BJ (cell line): ENCODE results near the gene CREB3L2. TPM values are rescaled to one million over a fixed set of nuclear protein-coding genes. Genes with fewer than 3 reads are reported as not detected.
"Not testable (repeated sequence)": the region's sequence is repeated elsewhere in the genome, so short reads cannot be mapped to it uniquely, and the experiment has no call there.

Experiments
- CTCF ChIA-PET: fragments of 350-600 bp; formaldehyde crosslinking; extraction: SDS; loops from one replicate; lab custom pipeline; 2021; ENCODE audit warnings: antibody characterized with exemption, inconsistent platforms; lab: Yijun Ruan, JAX
- POLR2A ChIA-PET: fragments of 300-600 bp; sonication (Branson Sonifier 250); formaldehyde crosslinking; extraction: SDS; loops from one replicate; lab custom pipeline; 2021; ENCODE audit warnings: antibody characterized with exemption; lab: Charles Lee
- DNase-seq: peaks from one replicate; pipeline ENCODE4 v3.0.0-alpha.2; 2011; ENCODE audit warnings: low read depth
- H3K27me3 ChIP-seq: 2 replicates; pipeline ENCODE4 v1.6.0; 2011; ENCODE audit warnings: low read length; ENCODE audit not compliant: control insufficient read depth, insufficient read depth
- H3K36me3 ChIP-seq: 2 replicates; pipeline ENCODE4 v1.5.1; 2011; ENCODE audit warnings: low read length; ENCODE audit not compliant: control insufficient read depth, insufficient read depth
- H3K4me3 ChIP-seq: 2 replicates; pipeline ENCODE4 v1.5.1; 2011; ENCODE audit warnings: low read depth, mild to moderate bottlenecking, control low read depth, low read length
- polyA plus RNA-seq: library from polyadenylated mRNA; depleted of rRNA; stranded (reverse); fragments of >200 nt; gene quantifications from 2 replicates; pipeline ENCODE4 v1.2.3, GENCODE V29; 2011
- TF ChIP-seq, protein P1 (sequence below): IDR thresholded peaks from 2 replicates; pipeline ENCODE4 v1.5.1; 2011; ENCODE audit warnings: low read depth, mild to moderate bottlenecking, control low read depth, inconsistent platforms, low read length, moderate library complexity; ENCODE audit not compliant: insufficient read depth

CREB3L2 gene
- polyA plus RNA-seq, 1 experiment = 62.2 TPM

DNA sequence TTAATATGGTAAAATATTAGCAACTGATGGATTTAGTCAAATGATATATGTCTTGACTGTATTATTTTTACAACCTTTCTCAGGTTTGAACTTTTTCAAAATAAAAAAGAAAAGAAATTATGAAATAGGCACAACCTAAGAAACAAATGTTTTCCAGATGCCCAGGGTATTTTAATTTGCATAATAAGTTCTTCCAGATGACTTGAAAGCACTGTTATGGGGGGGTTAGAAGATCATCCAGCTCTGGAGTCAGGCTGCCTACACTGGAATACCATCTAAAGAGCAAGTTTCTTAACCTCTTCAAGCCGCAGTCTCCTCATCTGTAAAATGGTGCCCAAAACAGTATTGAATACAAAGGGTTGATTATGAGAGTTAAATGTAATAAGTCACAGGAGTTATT, 32.1 kb downstream of the CREB3L2 start:
- Histone ChIP-seq H3K36me3 (no peaks in the 10 kb centered on the region), H3K4me3 (no peak overlapping the region), H3K27me3 (no peaks in the 10 kb centered on the region)
- POLR2A ChIA-PET = interaction anchor here (1.0 kb wide), 1 partner anchor 23 kb away, joined by 3 read pairs; no protein-coding TSS in a partner anchor
- TF ChIP-seq, protein P1, sequence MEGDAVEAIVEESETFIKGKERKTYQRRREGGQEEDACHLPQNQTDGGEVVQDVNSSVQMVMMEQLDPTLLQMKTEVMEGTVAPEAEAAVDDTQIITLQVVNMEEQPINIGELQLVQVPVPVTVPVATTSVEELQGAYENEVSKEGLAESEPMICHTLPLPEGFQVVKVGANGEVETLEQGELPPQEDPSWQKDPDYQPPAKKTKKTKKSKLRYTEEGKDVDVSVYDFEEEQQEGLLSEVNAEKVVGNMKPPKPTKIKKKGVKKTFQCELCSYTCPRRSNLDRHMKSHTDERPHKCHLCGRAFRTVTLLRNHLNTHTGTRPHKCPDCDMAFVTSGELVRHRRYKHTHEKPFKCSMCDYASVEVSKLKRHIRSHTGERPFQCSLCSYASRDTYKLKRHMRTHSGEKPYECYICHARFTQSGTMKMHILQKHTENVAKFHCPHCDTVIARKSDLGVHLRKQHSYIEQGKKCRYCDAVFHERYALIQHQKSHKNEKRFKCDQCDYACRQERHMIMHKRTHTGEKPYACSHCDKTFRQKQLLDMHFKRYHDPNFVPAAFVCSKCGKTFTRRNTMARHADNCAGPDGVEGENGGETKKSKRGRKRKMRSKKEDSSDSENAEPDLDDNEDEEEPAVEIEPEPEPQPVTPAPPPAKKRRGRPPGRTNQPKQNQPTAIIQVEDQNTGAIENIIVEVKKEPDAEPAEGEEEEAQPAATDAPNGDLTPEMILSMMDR = no peak
- CTCF ChIA-PET = interaction anchor here (1.8 kb wide), 2 partner anchors 9 to 33 kb away, joined by 5 to 6 read pairs; partner anchors contain the start of gene CREB3L2
- DNase-seq = no peak

DNA sequence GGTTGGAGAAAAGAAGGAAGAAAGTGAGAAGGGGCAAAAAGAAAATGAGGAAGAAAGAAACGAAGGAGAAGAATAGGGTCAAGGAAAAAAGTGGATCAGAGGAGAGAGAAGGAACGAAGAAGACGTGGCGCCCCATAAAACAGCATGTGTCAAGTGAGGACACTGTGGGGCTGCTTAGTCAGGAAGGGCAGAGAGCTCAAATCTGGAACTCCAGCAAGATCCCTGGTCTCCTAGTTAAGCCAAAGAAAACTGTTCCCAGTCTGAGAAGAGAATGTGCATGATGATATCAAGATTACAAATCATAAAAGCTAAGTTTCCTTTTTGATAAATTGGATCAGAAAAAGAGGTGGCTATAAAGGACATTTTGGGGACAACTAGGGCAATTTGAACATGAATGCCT, 33.0 kb downstream of the CREB3L2 start:
- POLR2A ChIA-PET = interaction anchor here (1.1 kb wide), 1 partner anchor 31 kb away, joined by 5 read pairs; no protein-coding TSS in a partner anchor
- CTCF ChIA-PET = interaction anchor here (0.7 to 1.8 kb wide), 4 partner anchors 10 to 67 kb away, joined by 3 to 5 read pairs (median 4); no protein-coding TSS in a partner anchor

DNA sequence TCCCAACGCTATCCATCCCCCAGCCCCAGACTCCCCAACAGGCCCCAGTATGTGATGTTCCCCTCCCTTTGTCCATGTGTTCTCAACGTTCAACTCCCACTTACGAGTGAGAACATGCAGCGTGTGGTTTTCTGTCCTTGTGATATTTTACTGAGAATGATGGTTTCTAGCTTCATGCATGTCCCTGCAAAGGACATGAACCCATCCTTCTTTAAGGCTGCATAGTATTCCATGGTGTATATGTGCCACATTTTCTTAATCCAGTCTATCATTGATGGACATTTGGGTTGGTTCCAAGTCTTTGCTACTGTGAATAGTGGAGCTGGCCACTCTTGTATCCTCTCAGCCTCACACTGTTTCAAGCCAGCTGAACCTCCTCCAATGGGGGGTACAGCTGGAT, 33.5 kb downstream of the CREB3L2 start:
- ChIA-PET CTCF (interaction anchor here (1.0 to 1.7 kb wide), 4 partner anchors 10 to 67 kb away, joined by 3 read pairs; no protein-coding TSS in a partner anchor), POLR2A (interaction anchor here (1.1 kb wide), 1 partner anchor 32 kb away, joined by 5 read pairs; no protein-coding TSS in a partner anchor)
- not testable (repeated sequence) for H3K27me3 ChIP-seq, H3K36me3 ChIP-seq, DNase-seq, H3K4me3 ChIP-seq

More for the DNA sequence above, 33.0 kb downstream of the CREB3L2 start:
- TF ChIP-seq, protein P1 = no peak
- no peak for DNase-seq
- Histone ChIP-seq H3K4me3 (no peak overlapping the region), H3K36me3 (no peaks in the 10 kb centered on the region), H3K27me3 (no peaks in the 10 kb centered on the region)

DNA sequence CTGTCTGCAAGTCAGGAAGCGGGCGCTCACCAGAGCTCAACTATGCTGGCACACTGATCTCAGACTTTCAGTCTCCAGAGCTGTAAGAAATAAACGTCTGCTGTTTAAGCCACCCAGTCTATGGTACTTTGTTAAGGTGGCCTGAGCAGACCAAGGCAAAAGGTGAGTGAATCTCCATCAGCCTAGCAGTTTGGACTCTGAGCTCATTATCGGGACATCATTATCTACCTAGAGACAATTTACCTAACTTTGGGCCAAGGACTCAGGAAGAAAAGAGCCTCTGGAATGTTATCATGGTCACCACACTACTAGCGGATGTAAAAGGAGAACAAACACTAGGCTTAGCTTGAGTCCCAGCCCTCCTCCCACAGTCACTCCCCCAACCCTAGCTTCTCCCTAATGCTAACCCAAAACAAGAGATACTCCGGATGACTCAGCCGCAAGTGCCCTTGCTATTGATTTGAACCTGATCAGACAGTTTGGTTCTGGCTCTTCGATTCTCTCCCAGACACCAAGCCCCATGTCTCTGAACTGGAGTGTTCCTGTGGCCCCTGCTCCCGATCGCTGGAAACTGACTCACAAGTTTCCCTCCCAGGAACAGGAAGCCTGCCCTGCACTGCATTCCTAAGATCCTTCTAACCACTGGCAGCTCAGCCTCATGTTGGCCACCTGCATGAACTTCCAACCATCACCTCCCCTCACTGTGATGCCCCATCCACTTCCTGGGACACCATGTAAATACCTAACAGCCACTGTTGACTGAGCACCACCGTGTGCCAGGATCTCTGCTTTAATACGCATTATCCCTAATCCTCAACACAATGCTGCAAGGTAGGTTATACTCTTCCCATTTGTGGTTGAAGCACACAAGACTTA, 34.5 kb downstream of the CREB3L2 start:
- TF ChIP-seq, protein P1 = no peak
- no peak overlapping the region for H3K4me3 ChIP-seq
- CTCF ChIA-PET = interaction anchor here (0.6 to 1.8 kb wide), 7 partner anchors 11 to 1065 kb away, joined by 3 to 4 read pairs (median 3); partner anchors contain the start of gene CREB3L2
- no peak for DNase-seq
- POLR2A ChIA-PET = no interaction called here
- H3K27me3 ChIP-seq = no peaks in the 10 kb centered on the region
- H3K36me3 ChIP-seq = no peaks in the 10 kb centered on the region

DNA sequence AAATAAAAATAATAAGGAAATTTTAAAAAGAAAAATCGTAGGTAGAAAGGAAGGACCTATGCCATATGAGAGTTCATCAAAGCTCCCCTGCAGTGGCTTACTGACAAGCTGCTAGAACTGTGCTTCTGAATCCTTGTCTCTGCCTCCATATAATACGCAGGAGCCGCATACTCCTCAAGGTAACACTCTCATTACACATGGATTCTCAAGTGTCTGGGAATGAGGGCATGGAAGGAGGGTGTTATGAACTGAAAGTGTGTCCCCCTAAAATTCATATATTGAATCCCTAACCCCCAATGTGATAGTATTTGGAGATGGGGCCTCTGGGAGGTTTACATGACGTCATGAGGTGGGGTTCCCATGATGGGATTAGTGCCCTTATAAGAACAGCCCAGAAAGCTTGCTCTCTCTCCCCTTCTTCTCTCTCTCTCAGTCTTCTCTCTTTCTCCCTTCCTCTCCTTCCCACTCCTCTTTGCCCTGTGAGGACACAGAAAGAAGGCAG, 35.2 kb downstream of the CREB3L2 start:
- DNase-seq = no peak
- no peak overlapping the region for H3K4me3 ChIP-seq
- ChIA-PET CTCF (interaction anchor here (0.6 to 1.8 kb wide), 5 partner anchors 15 to 64 kb away, joined by 3 to 4 read pairs (median 3); partner anchors contain the start of gene CREB3L2), POLR2A (no interaction called here)
- TF ChIP-seq, protein P1 = no peak
- no peaks in the 10 kb centered on the region for H3K36me3 ChIP-seq
- H3K27me3 ChIP-seq = no peaks in the 10 kb centered on the region
